LoVo (cell line): Measurements from ENCODE around the gene ARHGEF38.
"Not testable (repeated sequence)": the region's sequence is repeated elsewhere in the genome, so short reads cannot be mapped to it uniquely, and the experiment has no call there.

Experiments
- DNase-seq: peaks from one replicate; pipeline ENCODE4 v3.0.0-alpha.2; 2016; ENCODE audit warnings: low spot score

Gene ARHGEF38

DNA sequence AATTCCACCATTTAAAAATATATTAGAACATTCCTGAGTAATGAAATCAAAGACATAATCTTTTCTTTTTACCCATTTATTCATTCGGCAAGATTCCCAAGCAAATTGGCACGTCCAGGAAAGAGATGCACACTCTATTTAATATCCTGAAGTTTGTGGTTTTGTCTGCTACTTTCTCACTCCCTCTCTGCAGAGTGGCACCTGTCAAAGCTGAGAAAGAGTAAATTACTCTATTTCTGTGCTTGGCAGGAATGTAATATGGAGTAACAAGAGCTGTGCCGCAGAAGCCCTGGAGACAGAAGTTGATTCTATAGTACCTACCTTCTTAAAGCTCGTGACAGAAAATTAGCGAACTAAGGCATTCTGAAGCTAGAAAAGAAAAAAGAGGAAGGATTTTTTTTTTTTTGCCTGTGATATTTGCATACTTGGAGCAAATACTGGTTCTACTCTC, 161.7 kb downstream of the ARHGEF38 start:
- no peak for DNase-seq

- DNase-seq: no peak
Measured at GRCh38 chr4:105714932-105715331, 162.5 kb downstream of the ARHGEF38 start.

DNA sequence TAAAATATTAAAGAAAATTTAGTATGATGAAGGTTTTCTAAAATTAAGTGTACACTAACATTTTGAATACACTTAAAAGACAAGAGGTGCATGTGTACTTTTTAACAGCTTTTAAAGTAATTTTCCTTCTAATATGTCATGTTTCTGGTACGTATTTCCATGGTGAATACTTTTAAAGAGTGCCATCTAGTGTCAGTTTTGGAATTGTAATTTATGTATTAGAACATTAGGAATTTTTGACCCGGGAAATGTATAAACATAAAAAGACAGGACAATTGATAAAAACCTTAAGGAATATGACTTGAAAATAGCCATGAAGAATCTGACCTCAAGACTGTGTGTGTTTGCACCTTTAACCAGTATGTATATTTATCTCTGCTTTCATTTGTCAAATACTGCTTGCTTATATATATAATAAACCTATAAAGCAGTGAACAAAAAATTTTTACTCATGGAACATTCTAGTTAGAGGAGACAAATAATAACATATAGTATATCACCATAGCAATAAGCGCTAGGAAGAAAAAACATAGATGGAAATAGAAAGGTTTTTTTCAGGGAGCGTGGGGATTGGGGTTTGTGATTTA, 163.4 kb downstream of the ARHGEF38 start:
- peak; percentile 55 for DNase-seq

DNA sequence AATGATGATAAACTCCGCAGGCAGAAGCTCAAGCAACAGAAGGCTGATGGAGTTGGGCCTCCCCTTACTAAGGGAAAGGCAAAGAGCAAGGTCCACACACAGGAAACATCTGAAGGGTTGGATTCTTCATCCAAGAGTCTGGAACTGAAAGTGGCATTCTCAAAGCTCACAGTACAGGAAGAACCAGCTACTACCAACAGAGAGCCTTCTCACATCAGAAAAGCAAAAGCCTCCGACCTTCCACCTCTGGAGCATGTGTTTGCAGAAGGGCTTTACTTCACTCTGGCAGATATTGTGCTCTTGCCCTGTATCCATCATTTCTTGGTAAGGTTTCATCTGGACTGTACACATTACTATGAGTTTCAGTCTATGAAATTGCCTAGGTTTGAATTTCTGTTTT, 166.8 kb downstream of the ARHGEF38 start:
- DNase-seq: no peak

- no peak for DNase-seq
Measured at GRCh38 chr4:105725623-105726022, 173.2 kb downstream of the ARHGEF38 start.

- not testable (repeated sequence) for DNase-seq
Measured at GRCh38 chr4:105729895-105730294, 177.5 kb downstream of the ARHGEF38 start.
